K562 (cell line): ENCODE results near the gene CARD14. TPM values are rescaled to one million over a fixed set of nuclear protein-coding genes. Genes with fewer than 3 reads are reported as not detected.

Experiments used
- ARID1B ChIP-seq: fragments of 450-650 bp; IDR thresholded peaks from 2 replicates; pipeline ENCODE4 v1.6.1; 2016; ENCODE audit warnings: antibody characterized with exemption, mild to moderate bottlenecking, inconsistent platforms
- CBFB ChIP-seq: sonication (generic); formaldehyde crosslinking; IDR thresholded peaks from 2 replicates; pipeline ENCODE4 v1.4.0; 2020; ENCODE audit warnings: mild to moderate bottlenecking, missing genetic modification reagents
- CBX8 ChIP-seq: fragments of 200-600 bp; sonication (generic); IDR thresholded peaks from 2 replicates; pipeline ENCODE4 v1.6.1; 2012; ENCODE audit warnings: borderline replicate concordance, mixed run types, low read depth, mild to moderate bottlenecking, moderate library complexity, mixed read lengths, low read length, control low read depth, inconsistent platforms; ENCODE audit not compliant: poor library complexity, severe bottlenecking; ENCODE audit errors: extremely low read depth
- ETV5 ChIP-seq: sonication (generic); formaldehyde crosslinking; IDR thresholded peaks from 2 replicates; pipeline ENCODE4 v1.4.0; 2020; ENCODE audit warnings: low read depth, mild to moderate bottlenecking, missing genetic modification reagents
- NFATC3 ChIP-seq: fragments of 450-650 bp; IDR thresholded peaks from 2 replicates; pipeline ENCODE4 v1.6.1; 2017; ENCODE audit warnings: mild to moderate bottlenecking
- POLR2AphosphoS5 ChIP-seq: IDR thresholded peaks from 2 replicates; pipeline ENCODE4 v1.6.1; 2011; ENCODE audit warnings: mild to moderate bottlenecking, low read depth, low read length, moderate library complexity; ENCODE audit not compliant: control insufficient read depth, insufficient read depth
- PRPF4 ChIP-seq: fragments of 200-400 bp; formaldehyde crosslinking; IDR thresholded peaks from one replicate; pipeline ENCODE4 v1.6.1; 2017; ENCODE audit warnings: low read length, low read depth, mild to moderate bottlenecking; ENCODE audit not compliant: insufficient read depth, poor library complexity, severe bottlenecking
- SMAD3 ChIP-seq: fragments of 450-650 bp; formaldehyde crosslinking; conservative IDR thresholded peaks from 2 replicates; pipeline ENCODE4 v1.4.0; 2020; ENCODE audit warnings: mild to moderate bottlenecking
- SP2 ChIP-seq: IDR thresholded peaks from 2 replicates; pipeline ENCODE4 v1.6.1; 2011; ENCODE audit warnings: mild to moderate bottlenecking, low read depth, low read length, moderate library complexity; ENCODE audit not compliant: poor library complexity, severe bottlenecking; ENCODE audit errors: extremely low read depth
- SRSF9 ChIP-seq: fragments of 200-400 bp; formaldehyde crosslinking; IDR thresholded peaks from 2 replicates; pipeline ENCODE4 v1.6.1; 2017; ENCODE audit warnings: low read depth, low read length, borderline replicate concordance
- TEAD1 ChIP-seq, 2 experiments: fragments of 450-650 bp in 1 of 2; sonication (generic) in 1 of 2; formaldehyde crosslinking; IDR thresholded peaks; 2 replicates each; pipeline versions ENCODE4 v1.4.0 to v1.8.0; 2020 to 2022; ENCODE audit warnings: mild to moderate bottlenecking in 2 of 2, missing genetic modification reagents in 1 of 2
- ZC3H4 ChIP-seq: sonication (generic); formaldehyde crosslinking; IDR thresholded peaks from 2 replicates; pipeline ENCODE4 v1.9.0; 2021; ENCODE audit warnings: missing genetic modification reagents, borderline replicate concordance
- ZC3H8 ChIP-seq: fragments of 450-650 bp; IDR thresholded peaks from 2 replicates; pipeline ENCODE4 v1.6.1; 2017
- ZNF124 ChIP-seq: sonication (generic); formaldehyde crosslinking; IDR thresholded peaks from 2 replicates; pipeline ENCODE4 v1.8.1; 2022; ENCODE audit warnings: missing genetic modification reagents
- ZNF175 ChIP-seq: fragments of 200-800 bp; sonication (Bioruptor generic); IDR thresholded peaks from 2 replicates; pipeline ENCODE4 v1.6.1; 2016; ENCODE audit warnings: low read depth, mild to moderate bottlenecking, missing genetic modification characterization, missing compliant biosample characterization
- ZNF561 ChIP-seq: fragments of 450-650 bp; formaldehyde crosslinking; conservative IDR thresholded peaks from 2 replicates; pipeline ENCODE4 v1.4.0; 2020; ENCODE audit warnings: mild to moderate bottlenecking, moderate library complexity
- ZNF668 ChIP-seq: fragments of 250-450 bp; sonication (Bioruptor Pico); IDR thresholded peaks from 2 replicates; pipeline ENCODE4 v1.8.0; 2022; ENCODE audit warnings: mild to moderate bottlenecking, inconsistent platforms
- polyA plus RNA-seq, 8 experiments: library from polyadenylated mRNA; depleted of rRNA in 4 of 8; stranded (reverse) in 5 of 8; unstranded in 3 of 8; fragments of >200 nt; fragmentation: Nextera tagmentation in 2 of 8; fragmentation: Illumina TruSeq in 1 of 8; extraction: Ambion mirVana in 2 of 8; extraction: Trizol in 1 of 8; gene quantifications; 2 replicates each; pipeline versions ENCODE4 v1.2.1 to v1.2.3, GENCODE V29; 2011 to 2014; ENCODE audit warnings: inconsistent platforms in 1 of 8, missing spikeins in 1 of 8
- total RNA-seq, 7 experiments: library from RNA; depleted of rRNA in 6 of 7; stranded (reverse); fragments of >200 nt in 6 of 7; fragmentation: Illumina TruSeq in 2 of 7; extraction: Trizol in 2 of 7; gene quantifications; 2 replicates each; pipeline versions ENCODE4 v1.2.1 to v1.2.3, GENCODE V29; 2011 to 2021; ENCODE audit warnings: low replicate concordance in 1 of 7
- TF ChIP-seq, protein P1 (sequence below): sonication (generic); formaldehyde crosslinking; IDR thresholded peaks from 2 replicates; pipeline ENCODE4 v1.8.0; 2022; ENCODE audit warnings: mild to moderate bottlenecking, missing genetic modification reagents
- TF ChIP-seq, protein P2 (sequence below): fragments of 450-650 bp; IDR thresholded peaks from 2 replicates; pipeline ENCODE4 v1.6.1; 2016
- TF ChIP-seq, protein P3 (sequence below), 2 experiments: IDR thresholded peaks in 1 of 2; conservative IDR thresholded peaks in 1 of 2; 2 replicates each; pipeline ENCODE4 v1.6.1; 2016; ENCODE audit warnings: low read depth in 2 of 2, mild to moderate bottlenecking in 1 of 2, missing compliant biosample characterization in 1 of 2, missing genetic modification characterization in 1 of 2, moderate library complexity in 1 of 2
- TF ChIP-seq, protein P4 (sequence below): fragments of 250-450 bp; sonication (Bioruptor Pico); IDR thresholded peaks from 2 replicates; pipeline ENCODE4 v1.5.1; 2021; ENCODE audit warnings: mild to moderate bottlenecking

CARD14 gene
- total and polyA plus RNA-seq, 9 of the 15 experiments (the other 6 are each of a cell fraction or from before 2014, with no cell fraction given): not detected

DNA sequence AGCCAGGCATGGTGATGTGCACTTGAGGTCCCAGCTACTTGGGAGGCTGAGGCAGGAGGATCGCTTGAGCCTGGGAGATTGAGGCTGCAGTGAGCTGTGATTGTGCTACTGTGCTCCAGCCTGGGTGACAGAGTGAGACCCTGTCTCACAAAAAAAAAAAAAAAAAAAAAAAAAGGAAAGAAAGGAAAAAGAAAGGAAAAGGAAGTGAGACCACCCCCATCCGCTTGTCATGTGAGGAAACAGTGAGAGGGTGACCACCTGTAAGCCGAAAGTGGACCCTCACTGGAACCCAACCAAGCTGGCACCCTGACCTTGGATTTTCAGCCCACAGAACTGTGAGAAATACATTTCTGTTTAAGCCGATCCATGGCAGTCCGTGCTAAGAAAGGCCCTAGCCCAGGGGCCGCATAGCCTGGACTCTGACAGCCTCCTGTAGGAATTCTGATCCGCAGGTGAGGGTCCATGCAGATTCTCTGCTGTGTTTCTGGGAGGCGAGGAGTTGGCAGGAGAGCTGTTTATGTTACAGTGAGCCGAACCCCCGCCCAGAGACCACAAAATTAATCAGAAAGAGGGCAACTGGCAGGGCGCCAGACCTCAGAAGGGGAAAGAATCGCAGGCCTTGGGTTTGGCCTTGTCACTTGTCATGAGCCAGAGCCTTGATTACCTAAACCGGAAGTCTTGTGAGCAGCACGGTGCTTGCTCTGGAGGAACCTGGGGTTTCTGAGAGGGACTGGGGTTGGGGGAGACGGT is 49.4 kb downstream of the CARD14 start (continued):
- TF ChIP-seq SRSF9 (no peak), SMAD3 (CRISPR knock-in tag) (no peak), PRPF4 (no peak), CBFB (CRISPR knock-in tag) (peak; percentile 63), ETV5 (CRISPR knock-in tag) (0 out of 2 replicates have a peak, but pooled peaks have one; percentile 23), ZNF561 (no peak), TEAD1 (CRISPR knock-in tag; IDR thresholded peaks at IDR 0.05) (no peak), CBX8 (no peak), POLR2AphosphoS5 (peak; percentile 22; the same call in 1 of the 2 replicates), ZNF175 (CRISPR knock-in tag) (no peak), ZNF668 (CRISPR knock-in tag) (no peak), NFATC3 (no peak), ZNF124 (no peak), ARID1B (peak; percentile 56), ZC3H8 (no peak), ZC3H4 (no peak), SP2 (no peak)
- TF ChIP-seq, protein P1, sequence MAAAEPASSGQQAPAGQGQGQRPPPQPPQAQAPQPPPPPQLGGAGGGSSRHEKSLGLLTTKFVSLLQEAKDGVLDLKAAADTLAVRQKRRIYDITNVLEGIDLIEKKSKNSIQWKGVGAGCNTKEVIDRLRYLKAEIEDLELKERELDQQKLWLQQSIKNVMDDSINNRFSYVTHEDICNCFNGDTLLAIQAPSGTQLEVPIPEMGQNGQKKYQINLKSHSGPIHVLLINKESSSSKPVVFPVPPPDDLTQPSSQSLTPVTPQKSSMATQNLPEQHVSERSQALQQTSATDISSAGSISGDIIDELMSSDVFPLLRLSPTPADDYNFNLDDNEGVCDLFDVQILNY (CRISPR knock-in tag): no peak
- TF ChIP-seq, protein P2, sequence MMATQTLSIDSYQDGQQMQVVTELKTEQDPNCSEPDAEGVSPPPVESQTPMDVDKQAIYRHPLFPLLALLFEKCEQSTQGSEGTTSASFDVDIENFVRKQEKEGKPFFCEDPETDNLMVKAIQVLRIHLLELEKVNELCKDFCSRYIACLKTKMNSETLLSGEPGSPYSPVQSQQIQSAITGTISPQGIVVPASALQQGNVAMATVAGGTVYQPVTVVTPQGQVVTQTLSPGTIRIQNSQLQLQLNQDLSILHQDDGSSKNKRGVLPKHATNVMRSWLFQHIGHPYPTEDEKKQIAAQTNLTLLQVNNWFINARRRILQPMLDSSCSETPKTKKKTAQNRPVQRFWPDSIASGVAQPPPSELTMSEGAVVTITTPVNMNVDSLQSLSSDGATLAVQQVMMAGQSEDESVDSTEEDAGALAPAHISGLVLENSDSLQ: peak; percentile 80
- TF ChIP-seq, protein P3, sequence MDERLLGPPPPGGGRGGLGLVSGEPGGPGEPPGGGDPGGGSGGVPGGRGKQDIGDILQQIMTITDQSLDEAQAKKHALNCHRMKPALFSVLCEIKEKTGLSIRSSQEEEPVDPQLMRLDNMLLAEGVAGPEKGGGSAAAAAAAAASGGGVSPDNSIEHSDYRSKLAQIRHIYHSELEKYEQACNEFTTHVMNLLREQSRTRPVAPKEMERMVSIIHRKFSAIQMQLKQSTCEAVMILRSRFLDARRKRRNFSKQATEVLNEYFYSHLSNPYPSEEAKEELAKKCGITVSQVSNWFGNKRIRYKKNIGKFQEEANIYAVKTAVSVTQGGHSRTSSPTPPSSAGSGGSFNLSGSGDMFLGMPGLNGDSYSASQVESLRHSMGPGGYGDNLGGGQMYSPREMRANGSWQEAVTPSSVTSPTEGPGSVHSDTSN (CRISPR knock-in tag; IDR thresholded peaks at IDR 0.05; ENCODE audit: low read depth): no peak
- TF ChIP-seq, protein P3 (tag; conservative IDR thresholded peaks at IDR 0.05; ENCODE audit: low read depth): no peak; the same call in 1 of the 2 replicates
- TF ChIP-seq, protein P4, sequence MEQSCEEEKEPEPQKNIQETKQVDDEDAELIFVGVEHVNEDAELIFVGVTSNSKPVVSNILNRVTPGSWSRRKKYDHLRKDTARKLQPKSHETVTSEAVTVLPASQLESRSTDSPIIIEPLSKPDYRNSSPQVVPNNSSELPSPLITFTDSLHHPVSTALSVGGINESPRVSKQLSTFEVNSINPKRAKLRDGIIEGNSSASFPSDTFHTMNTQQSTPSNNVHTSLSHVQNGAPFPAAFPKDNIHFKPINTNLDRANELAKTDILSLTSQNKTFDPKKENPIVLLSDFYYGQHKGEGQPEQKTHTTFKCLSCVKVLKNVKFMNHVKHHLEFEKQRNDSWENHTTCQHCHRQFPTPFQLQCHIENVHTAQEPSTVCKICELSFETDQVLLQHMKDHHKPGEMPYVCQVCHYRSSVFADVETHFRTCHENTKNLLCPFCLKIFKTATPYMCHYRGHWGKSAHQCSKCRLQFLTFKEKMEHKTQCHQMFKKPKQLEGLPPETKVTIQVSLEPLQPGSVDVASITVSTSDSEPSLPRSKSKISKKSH (CRISPR knock-in tag): no peak
